Stimulated activated CD8-positive, alpha-beta memory T cell treated with anti-CD3 and anti-CD28 coated beads, Interleukin-4, amount 100 ng/mL, for 4 hours (primary cell): Measurements from ENCODE around the gene SMYD3.

Experiments
- DNase-seq, 2 donors: peaks; one replicate each; pipeline ENCODE4 v3.0.0-alpha.2; 2020; ENCODE audit warnings: low read depth in 2 of 2, low spot score in 1 of 2

The SMYD3 gene

DNA sequence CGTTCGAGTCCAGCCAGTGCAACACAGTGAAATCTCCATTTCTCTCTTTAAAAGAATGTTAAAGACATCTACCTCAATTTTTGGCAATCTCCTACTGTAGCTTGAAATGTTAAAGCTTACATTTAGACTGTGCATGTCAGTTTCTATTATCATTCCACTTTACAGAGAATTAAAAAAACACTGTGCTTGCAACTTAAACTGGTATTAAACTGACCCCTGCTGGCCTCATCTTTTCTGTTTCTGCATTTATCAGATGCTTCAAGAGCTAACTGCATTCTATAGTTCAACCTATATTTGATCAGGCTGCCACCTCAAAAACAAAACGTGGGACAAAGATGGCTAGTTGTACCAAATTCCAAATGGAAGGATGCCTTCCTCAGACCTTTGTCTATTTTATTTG lies 226.5 kb downstream of the SMYD3 start:
- DNase-seq = no peak

DNA sequence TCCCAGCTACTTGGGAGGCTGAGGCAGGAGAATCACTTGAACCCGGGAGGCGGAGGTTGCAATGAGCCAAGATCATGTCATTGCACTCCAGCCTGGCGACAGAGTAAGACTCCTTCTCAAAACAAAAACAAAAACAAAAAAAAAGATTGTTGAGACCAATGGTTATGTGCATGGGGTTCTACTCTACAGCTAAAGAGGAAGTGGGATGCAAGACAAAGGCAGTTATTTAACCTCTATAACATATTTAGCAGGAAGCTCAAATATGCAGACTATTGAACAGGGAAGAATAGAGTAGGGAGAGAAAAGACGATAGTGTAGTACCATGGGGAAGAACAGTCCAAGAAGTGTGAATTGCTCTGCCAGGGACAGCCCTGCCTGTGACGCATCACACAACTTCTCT lies 227.7 kb downstream of the SMYD3 start:
- no peak for DNase-seq

DNA sequence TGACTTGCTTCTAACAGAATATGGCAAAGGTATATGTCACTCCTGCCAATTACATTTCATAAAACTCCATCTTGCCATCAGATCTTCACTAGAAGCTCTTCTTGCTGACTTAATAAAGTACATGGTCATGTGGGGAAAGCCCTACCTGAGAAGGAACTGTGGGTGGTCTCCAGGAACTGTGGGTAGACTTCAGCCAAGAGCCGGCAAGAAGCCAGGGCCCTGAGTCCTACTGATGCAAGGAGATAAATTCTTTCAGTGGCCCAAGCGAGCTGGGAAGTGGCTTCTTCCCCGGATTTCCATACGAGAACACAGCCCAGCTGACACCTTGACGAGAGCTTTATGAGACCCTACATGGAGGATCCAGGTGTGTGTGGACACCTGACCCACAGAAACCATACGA lies 228.7 kb downstream of the SMYD3 start:
- DNase-seq = no peak

DNA sequence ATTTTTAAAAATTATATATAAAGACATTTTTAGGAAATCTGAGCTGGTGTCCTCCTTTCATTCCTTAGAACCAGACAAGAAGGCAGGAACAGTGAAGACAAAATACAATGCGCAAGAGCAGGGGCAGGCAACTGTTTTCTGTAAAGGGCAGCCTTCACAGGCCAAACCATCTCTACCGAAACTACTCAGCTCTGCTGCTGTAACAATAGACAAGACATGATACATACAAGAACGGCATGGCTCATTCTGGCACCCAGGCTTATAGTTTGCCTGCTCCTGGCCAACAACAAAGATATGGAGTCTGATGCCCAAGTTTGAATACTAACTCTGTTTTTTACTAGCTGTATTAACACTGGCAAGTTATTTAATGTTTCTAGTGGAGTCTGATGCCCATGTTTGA lies 232.0 kb downstream of the SMYD3 start:
- DNase-seq = no peak

DNA sequence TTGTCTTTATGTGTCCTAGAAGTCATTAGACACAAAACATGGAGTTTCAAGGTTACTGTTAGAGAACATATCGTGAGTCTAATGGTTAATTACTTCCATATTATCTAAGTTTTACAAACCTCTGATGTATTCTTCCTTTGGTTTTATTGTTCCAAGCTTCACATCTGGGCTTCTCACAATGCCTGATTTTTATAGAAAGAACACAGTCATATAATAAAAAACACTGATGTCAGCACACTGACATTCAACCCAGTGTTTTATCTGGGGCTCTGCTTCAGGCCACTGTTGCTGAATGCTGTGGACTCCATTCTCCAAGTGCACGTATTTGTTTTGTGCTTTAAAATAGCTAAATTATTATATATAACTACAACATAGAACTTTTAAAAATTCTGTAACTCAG lies 232.9 kb downstream of the SMYD3 start:
- no peak for DNase-seq

DNA sequence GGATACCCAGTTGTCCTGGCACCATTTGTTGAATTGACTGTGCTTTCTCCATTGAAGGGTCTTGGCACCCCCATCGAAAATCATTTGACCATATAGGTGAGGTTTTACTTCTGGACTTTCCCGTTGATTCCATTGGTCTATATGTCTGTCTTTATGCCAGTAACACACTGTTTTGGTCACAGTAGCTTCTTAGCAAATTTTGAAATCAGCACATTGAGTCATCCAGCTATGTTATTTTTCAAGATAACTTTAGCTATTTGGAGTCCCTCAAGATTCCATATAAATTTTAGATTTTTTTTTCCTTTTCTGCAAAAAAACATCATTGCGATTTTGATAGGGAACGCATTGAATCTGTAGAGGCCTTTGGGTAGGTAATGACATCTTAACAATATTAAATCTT lies 235.6 kb downstream of the SMYD3 start:
- no peak for DNase-seq

DNA sequence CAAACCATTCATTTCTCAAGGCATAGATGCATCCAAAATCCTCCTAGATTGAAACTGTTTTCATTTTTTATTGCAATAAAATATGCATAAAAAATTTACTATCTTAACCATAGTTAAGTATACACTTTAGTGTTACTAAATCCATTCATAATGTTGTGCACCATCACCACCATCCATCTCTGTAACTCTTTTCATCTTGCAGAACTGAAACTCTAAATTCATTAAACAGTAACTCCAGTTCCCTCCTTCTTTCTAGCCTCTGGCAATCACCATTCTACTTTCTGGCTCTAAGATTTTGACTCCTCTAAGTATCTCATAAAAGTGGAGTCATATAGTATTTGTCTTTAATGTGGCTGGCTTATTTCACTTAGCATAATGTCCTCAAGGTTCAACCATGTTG lies 236.8 kb downstream of the SMYD3 start:
- no peak for DNase-seq

DNA sequence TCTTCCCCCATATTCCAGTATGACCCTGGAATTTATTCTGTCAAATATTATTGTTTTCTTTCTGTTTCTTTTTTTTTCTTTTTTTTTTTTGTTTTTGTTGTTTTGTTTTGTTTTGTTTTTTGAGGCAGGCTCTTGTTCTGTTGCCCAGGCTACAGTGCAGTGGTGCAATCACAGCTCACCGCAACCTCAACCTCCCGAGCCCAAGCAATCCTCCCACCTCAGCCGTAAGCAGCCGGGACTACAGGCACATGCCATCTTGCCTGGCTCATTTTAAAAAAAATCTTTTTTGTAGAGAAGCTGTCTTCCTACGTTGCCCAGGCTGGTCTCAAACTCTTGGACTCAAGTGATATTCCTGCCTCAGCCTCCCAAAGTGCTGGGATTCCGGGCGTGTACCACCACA lies 237.6 kb downstream of the SMYD3 start:
- no peak for DNase-seq

DNA sequence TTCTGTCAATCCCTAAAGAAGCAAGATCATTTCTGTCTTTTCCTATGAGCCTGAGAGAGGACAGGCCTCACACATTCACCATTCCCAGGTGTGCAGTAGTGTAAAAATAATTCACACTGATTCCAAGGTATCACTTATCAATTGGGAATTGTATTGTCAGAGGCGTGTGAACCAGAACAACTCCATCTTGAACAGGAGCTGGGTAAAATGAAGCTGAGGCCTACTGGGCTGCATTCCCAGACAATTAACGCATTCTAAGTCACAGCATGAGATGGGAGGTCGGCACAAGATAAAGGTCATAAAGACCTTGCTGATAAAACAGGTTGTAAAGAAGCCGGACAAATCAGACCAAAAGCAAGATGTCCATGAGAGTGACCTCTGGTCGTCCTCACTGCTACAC lies 239.2 kb downstream of the SMYD3 start:
- DNase-seq = no peak

DNA sequence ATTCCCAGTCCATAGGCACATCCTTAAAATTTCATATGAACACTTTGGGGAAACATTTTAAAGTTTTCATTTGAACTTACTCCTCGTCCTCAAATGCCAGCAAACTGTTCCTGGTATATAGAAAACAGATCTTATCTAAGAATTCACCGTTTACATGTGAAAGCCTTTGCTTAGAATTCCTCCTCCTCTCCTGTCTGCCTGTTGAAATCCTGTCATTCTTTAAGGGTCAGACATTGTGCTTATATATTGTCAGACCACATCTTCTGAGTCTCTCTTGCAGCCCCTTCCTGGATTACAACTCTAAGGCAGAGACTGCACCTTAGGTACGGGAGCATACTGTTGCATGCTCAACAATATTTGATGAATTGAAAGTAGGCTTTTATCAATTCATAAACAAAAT lies 239.7 kb downstream of the SMYD3 start:
- no peak for DNase-seq

DNA sequence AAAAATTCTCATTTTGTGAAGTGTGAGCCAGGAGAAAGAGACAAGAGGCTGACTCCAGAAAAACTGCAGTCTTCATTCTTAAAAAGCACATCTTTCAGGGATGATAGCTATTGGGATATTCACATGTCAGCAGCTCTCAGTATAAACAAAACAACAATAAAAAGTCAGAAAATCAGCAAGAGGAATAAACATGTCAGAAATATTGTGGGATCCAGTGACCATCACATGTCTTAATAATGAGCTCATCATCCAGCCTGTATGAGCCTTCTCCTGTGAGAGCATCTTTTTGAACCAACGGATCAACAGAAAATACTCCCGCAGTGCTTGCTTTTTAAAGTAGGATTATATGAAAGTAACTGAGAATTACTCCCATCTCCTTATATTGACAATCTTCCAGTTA lies 241.6 kb downstream of the SMYD3 start:
- no peak for DNase-seq

DNA sequence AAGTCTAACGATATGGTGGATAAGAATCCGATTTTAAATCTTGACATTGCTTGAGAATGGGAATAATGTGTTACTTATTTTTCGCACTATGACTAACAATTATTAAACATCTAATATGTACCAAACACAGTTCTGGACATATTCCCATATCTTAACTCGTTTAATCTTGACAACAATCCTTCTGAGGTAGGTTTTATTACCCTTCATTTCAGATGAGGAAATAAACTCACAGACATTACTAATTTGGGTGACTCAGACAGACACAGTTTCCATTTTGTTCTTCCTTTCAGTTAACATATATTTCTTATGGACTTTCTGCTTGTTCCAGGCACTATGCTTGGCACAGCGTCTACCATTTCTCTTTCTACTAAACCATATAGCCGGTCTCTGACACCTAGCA lies 244.8 kb downstream of the SMYD3 start:
- no peak for DNase-seq

DNA sequence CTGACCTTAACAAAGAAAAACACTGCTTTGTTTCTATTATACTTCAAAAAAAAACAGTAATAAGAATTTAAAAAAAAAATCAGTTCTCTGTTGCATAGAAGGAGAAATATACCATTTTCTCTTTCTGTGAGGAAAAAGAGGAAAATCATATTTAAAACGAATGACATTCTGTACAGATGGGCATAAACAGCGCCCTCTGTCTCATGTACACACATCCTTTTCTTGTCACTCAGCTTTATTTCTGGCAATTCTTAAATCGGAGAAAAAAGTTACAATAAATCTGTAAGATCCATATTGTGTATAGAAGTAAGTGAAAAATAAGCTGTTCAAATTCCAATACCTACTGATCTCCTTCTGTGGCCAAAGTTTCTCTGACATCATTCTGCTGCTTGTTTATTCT lies 245.4 kb downstream of the SMYD3 start:
- no peak for DNase-seq

DNA sequence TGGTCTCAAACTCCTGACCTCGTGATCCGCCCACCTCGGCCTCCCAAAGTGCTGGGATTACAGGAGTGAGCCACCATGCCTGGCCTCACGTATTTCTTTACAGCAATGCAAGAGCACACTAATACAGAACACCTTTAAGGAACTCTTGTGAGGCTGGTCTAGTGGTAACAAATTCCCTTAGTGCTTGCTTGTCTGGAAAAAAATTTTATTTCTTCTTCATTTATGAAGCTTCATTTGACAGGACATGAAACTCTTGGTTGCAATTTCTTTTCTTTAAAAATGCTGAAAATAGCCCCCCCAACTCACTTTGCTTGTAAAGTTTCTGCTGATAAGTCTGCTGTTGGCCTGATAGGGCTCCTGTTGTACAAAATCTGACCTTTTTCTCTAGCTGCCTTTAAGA lies 248.8 kb downstream of the SMYD3 start:
- DNase-seq = no peak

DNA sequence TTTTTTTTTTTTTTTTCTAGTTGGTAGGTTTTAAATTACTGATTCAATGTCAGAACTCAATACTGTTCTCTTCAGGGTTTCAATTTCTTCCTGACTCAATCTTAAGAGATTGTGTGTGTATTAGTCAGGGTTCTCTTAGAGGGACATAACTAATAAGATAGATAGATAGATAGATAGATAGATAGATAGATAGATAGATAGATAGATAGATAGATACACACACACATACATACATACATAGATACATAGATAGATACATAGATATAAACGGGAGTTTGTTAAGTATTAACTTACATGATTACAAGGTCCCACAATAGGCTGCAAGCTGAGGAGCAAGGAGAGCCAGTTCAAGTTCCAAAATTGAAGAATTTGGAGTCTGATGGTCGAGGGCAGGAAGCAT lies 251.3 kb downstream of the SMYD3 start:
- no peak for DNase-seq

DNA sequence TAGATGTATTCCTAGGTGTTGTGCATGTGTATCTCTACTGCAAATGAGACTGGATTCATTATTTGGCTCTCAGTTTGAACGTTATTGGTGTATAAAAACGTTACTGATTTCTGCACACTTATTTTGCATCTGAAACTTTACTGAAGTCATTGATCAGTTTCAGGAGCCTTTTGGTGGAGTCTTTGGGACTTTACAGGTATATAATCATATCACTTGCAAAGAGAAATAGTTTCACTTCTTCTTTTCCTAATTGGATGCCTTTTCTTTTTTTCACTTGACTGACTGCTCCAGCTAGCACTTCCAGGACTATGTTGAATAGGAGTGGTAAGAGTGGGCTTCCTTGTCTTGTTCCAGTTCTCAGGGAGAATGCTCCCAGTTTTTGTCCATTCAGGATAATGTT lies 252.2 kb downstream of the SMYD3 start:
- no peak for DNase-seq

DNA sequence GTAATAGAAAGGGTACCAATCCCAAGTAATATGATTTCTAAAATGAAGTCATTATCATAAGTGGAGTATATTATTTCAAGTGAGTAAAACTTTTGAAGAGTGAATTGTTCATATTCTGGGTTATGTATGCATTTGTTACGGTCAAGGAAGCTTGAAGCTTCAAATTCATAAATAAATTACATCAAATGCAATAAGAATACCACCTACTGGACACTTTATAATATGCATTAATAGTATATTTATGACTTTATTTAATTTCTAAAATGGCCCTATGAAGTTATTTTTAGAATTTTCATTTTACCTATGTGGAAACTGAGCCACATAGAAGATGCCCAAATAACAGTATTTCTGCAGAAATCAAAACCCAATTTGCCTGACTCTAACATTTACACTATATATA lies 260.6 kb downstream of the SMYD3 start:
- no peak for DNase-seq

DNA sequence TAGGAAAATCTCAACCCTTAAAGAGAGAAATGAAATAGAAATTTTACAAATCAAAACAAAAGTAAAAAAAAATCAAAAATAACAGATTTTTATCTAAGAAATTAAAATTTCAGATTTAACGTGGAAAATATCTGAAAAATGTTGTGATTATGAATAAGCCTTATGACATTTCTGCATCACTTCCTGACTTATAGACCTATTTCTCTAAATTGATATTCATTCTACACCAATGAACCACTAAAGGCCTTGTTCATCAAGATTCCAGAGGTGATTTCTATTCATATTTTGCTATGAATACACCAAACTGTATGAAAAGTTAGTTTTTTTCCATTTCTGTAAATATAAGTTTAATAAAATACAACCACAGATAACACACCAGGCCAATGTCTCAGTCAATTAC lies 261.5 kb downstream of the SMYD3 start:
- DNase-seq = no peak

DNA sequence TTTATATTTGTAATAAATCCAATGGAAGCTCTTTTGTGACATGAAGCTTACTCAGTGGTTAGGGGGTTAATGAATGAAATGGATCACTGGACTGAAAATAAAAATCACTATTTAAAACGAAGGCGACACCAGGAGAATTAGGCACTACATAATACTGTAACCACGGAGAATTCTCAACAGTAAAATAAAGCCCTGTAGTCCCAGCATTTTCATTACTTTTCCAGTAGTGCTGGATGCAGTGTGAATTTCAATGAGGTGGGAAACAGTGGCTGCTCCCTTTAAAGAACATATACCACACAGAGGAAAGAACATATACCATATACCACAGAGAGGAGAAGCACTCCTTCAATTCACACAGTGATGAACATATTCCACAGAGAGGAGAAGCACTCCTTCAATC lies 275.0 kb downstream of the SMYD3 start:
- DNase-seq = no peak

DNA sequence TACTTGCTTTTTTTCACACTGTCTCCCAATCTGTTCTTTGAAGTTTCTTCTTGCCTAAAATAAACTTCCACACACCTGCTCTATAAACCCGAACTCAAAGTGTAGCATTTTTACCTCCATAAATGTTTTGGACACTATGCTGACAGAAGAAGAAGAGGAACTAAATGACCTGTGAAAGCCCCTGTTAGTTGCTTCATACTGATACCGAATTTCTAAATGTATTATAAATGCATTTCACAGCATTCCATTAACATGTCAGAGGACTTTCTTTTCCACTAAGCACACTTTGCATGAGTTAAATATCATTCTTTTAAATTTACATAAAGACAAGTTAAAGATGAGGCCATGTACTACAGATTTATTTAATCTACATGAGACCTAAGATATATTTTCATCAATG lies 281.0 kb downstream of the SMYD3 start:
- DNase-seq = no peak

DNA sequence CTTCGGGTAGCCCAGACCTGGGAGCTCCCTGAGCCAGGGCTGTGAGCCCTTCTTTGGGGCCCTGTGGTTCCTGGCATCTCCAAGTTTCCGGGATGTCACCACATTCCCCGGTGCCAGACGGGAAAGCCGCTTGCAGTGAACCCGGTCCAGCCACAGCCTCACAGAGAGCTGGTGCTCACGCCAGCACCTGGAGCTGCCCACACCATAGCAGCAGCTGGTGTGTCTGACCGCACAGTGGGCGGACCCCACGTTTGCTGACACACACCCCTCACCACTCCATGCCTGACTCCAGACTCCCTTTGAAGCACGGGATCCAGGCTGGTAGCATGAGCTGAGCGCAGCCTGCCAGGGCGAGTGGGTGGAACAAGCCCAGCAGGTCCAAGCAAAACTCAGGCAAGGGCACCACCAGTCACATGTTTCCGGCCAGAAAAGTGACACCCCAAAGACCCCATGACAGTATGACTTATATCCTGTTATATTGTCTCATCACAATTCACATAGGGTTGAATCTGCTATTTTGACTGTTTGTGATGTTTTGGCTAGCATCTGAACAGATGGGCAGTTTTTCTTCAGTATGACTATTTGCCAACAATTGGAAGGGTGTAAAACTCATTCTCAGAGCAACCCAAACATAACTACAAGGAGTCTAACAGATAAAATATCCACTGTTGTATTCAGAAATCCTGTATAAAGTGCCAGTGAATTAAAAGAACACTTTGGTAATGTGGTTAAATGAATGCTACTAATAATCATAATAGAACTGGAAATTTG lies 285.4 kb downstream of the SMYD3 start:
- no peak for DNase-seq

DNA sequence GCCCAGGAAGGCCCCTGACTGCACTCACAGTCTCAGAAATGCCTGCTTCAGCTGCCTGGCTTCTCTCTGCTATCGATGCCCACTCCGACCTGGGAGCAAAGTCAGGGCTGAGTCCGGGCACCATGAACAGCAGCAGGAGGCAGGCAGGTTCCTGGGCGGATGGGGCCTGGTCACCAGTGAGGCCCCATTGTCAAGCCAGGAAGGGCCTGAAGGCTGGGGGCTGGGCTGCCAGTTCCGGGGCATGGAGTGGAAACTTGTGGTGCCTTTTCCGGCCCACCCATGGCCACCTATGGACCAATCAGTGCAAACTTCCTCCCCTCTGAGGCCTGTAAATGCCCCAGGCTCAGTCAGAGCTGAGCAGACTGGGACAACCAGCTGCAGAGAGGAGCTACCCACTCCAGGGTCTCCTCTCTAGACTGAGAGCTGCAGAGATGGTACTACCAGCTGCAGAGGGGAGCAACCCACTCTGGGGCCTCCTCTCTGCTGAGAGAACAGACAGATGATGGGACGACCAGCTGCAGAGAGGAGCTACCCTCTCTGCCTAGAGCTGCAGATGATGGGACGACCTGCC lies 286.5 kb downstream of the SMYD3 start:
- DNase-seq = no peak

DNA sequence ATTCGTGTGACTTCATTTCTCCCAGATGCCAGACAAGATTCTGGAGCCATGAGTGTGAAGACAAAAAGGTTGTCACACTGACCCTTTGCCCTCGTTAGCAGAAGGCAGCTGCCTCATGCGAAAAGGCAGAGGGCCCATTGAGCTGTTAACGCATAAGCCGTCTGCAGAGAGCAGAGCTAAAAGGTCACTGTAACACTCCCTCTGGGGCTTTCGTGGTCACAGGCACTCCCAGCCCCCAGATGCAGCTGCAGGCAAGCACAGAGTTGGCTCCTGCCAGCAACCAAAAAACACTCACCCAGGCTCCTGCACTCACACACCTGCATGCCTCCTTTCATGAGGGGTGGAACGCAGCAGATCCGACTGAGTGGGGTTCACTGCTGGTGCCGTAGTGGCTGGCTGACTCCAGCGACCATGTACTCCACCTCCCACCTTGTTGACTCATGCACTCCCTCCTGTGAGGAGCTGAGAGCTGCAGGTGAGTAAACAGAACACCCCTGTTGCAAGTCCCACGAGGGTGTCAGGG lies 287.5 kb downstream of the SMYD3 start:
- no peak for DNase-seq
